ENCODE measurements around the gene SLC35B2. TPM values are rescaled to one million over a fixed set of nuclear protein-coding genes. Genes with fewer than 3 reads are reported as not detected.

Gene SLC35B2
- total and polyA plus RNA-seq, 8 donors = 38.7 to 50.3 (median 43.7) TPM

- H3K4me1 ChIP-seq = no peaks in the 10 kb centered on the region
- no peak overlapping the region for H3K4me3 ChIP-seq
- intact Hi-C loops (cut with DNase I) = no loop called here
- DNase-seq (peak in 1 of 4 donors; percentile 22), ATAC-seq (peak; percentile 70)
- H3K9me3 ChIP-seq = no peaks in the 10 kb centered on the region
- no peak overlapping the region for H3K27ac ChIP-seq
- peaks cover 0 to 96% of the 10 kb centered on the region in 2 donors for H3K36me3 ChIP-seq
- H3K27me3 ChIP-seq = no peaks in the 10 kb centered on the region
- peak; percentile 50 to 82 for TF ChIP-seq CTCF (IDR thresholded peaks at IDR 0.05)
These were observed 47.2 kb upstream of the SLC35B2 start for GRCh38 chr6:44304282-44305199.

- ATAC-seq = no peak
- no peaks in the 10 kb centered on the region for H3K4me1 ChIP-seq
- no peak overlapping the region for H3K27ac ChIP-seq
- intact Hi-C loops (cut with DNase I) = no loop called here
- TF ChIP-seq CTCF (IDR thresholded peaks at IDR 0.05) = no peak
- no peak for DNase-seq
- peaks cover 0 to 89% of the 10 kb centered on the region in 2 donors for H3K36me3 ChIP-seq
- H3K27me3 ChIP-seq = peaks cover 0 to 1% of the 10 kb centered on the region in 2 donors
- H3K4me3 ChIP-seq = no peak overlapping the region
- no peaks in the 10 kb centered on the region for H3K9me3 ChIP-seq
These were observed 46.5 kb upstream of the SLC35B2 start for GRCh38 chr6:44303842-44304241.

- Histone ChIP-seq H3K27me3 (peaks cover 5 to 11% of the 10 kb centered on the region in 2 donors), H3K4me1 (peaks cover 0 to 5% of the 10 kb centered on the region in 2 donors), H3K4me3 (no peak overlapping the region), H3K27ac (no peak overlapping the region), H3K9me3 (no peaks in the 10 kb centered on the region), H3K36me3 (peaks cover 0 to 80% of the 10 kb centered on the region in 2 donors)
- intact Hi-C loops (cut with DNase I) = no loop called here
- no peak for TF ChIP-seq CTCF (IDR thresholded peaks at IDR 0.05)
- ATAC-seq (no peak), DNase-seq (no peak)
These were observed 45.5 kb upstream of the SLC35B2 start for GRCh38 chr6:44302856-44303255.

- H3K4me3 ChIP-seq = no peak overlapping the region
- ATAC-seq = no peak
These were observed 44.6 kb upstream of the SLC35B2 start for GRCh38 chr6:44301782-44302564.

More at GRCh38 chr6:44301782-44302564, 44.6 kb upstream of the SLC35B2 start:
- H3K27ac ChIP-seq = no peak overlapping the region
- no peak for DNase-seq
- TF ChIP-seq CTCF (IDR thresholded peaks at IDR 0.05) = no peak
- H3K36me3 ChIP-seq = peaks cover 0 to 71% of the 10 kb centered on the region in 2 donors
- peaks cover 14 to 20% of the 10 kb centered on the region in 2 donors for H3K27me3 ChIP-seq
- intact Hi-C loops (cut with DNase I) = no loop called here
- H3K9me3 ChIP-seq = no peaks in the 10 kb centered on the region
- H3K4me1 ChIP-seq = peaks cover 8 to 13% of the 10 kb centered on the region in 2 donors
